ENCODE data around the gene RPS15. TPM values are rescaled to one million over a fixed set of nuclear protein-coding genes. Genes with fewer than 3 reads are reported as not detected.
"Not testable (repeated sequence)": the region's sequence is repeated elsewhere in the genome, so short reads cannot be mapped to it uniquely, and the experiment has no call there.

The RPS15 gene
- polyA plus RNA-seq, 5 donors = 535 to 1,164 (median 663) TPM

DNA sequence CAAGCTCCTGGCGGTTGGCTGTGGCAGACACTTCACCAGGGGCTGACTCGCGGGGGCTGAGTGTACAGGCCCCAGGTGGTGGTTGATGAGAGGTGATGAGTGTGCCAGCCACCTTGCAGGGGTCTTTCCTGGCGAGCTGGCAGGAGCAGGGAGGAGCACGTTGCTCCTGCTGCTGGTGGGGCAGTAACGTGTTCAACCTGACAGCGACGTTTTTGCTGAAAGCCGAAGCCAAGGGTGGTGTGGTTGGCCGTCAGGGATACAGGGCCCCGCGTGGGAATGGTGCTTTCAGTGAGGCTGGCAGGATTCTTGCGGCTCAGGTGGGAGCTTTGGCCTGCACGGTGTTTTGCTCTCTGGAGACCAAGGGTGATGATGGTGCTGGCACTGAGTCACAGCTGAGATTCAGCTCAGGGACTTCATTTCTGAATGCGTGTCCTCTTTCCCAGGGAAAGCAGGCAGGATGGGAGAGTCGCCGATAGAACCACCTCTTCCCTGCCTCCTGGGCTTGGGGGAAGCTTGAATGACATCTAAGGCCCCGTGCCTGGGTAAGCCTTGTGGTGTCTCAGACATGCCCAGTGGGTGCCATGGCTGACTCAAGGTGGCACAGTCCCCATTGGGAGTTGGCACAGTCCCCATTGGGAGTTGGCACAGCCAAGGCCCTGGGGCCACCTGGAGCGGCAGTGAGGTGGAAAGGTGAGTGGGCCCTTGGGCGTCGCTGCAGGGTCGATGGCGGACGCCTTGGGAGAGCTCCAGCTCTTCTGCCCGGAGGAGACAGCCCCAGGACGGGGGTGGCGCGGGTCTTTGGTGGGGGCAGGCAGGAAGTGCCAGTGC, 22.0 kb upstream of the RPS15 start:
- DNase-seq = no peak

DNA sequence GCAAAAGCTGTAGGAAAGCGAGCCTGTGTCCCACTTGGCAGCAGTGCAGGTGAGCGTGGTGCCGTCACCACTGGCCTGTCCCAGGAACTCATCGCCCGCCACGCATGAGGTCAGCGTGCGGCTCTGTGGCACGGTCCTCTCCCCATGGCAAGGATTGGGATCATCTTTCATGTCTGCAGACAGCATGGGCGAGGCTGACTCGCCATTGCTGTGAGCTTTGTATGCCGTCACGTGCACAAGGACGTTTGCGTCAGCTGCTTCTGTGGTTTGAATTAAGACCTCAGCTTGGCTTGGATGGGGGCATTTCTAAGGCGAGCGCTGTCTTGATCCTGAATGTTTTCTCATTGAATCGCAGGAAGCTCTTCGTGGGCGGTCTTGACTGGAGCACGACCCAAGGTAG, 21.1 kb upstream of the RPS15 start:
- no peak for DNase-seq

DNA sequence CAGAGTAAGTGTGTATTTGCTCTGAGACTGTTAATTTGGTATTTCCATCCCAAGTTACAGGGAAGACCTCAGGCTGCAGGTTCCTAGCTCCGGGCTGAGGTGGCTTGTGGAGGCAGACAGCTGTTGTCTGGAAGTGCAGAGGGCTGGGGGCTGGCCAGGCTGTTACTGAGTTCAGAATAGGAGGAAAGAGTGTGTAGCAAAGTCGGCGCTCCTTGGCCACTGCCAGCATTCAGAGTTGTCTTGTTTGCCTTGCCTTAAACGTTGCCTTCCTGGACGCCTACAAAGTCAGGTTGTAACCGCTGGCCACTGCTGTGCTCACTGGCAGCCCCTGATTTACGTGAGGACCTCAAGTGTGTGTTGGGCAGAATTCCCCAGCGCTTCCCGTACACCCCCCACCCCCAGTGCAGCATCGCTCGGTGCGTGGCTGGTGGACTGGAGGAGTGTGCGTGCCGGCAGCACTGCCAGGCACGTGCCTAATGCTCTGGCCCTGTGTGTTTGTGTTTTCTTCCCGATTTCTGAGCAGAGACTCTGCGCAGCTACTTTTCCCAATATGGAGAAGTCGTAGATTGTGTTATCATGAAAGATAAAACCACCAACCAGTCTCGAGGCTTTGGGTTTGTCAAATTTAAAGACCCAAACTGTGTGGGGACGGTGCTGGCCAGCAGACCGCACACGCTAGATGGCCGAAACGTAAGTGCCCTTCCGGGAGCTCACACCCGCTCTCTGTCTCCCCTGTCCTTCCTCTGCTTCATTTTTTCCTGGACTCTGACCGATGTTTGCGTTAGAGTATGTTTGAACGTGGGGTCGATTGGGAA, 20.3 kb upstream of the RPS15 start:
- no peak for DNase-seq

DNA sequence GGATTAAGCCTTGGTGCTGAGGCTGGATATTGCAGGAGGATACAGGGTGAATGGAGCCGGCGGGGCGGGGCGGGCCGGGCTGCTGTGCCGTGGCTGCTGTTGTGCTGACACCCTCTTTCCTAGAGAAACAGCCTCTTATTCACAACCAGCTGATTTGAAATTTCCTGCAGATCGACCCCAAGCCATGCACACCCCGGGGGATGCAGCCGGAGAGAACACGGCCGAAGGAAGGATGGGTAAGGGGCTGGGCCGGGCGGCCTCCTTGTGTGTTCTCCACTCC, 19.8 kb upstream of the RPS15 start:
- DNase-seq = no peak

DNA sequence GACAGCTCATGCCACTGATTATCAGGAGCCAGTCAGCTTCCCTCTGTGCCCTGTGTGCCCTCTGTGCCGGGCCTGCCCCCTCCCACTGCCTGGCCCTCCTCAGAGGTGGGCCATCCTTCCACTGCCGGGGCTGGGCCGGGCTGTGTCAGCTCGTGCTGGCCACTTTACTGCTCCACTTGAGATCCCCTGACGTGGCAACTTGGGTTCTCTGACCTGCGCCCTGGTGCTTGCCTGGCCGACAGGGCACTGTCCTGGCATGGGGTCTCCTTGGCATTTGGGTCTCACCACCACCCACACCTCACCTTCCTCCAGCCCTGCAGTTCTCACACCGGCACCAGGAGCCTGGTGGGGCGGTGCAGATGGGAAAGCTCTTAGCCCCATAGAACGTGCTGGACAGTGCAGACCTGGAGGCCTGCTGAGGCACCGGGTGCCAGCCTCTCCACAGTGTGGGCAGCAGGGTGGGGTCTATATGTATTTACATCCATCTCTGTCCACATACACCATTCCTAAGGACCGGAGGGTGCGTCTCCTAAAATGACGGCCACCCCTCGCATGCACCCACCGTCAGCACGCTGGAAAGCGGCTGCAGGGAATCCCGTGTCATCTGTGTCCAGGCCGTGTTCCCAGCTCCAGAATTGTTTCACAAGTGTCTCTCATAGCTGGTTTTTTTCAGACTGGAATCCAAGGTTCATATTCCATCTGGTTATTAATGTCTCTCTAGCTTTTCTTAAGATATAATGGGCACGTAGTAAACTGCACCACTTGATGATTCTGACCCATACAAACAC, 19.1 kb upstream of the RPS15 start:
- DNase-seq = no peak

DNA sequence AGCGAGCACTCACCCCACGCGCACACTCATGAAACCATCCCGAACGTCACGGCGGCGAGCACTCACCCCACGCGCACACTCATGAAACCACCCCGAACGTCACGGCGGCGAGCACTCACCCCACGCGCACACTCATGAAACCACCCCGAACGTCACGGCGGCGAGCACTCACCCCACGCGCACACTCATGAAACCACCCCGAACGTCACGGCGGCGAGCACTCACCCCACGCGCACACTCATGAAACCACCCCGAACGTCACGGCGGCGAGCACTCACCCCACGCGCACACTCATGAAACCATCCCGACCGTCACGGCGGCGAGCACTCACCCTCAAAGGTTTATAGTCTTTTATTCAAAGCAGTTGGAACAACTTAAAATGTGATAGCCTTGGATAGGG, 18.1 kb upstream of the RPS15 start:
- not testable (repeated sequence) for DNase-seq

DNA sequence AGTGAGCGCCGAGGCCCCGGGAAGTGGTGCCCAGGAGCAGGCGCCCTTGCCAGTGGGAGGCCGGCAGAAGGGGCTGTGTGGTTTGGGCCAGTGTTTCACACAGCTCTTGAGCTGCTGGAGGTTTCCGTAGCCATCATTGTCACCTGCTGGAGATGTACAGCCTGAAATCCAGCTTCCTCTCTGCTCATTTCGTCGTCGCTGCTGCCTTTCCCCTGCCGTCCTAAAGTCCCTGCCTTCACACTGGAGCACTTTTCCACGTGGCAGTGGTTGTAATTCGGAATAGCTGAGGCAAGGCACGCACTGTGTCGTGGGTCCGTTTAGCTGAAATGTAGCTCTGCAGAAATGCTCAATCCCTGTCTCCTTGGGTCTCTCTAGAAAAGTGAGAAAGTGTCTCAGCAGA, 17.6 kb upstream of the RPS15 start:
- DNase-seq = no peak

DNA sequence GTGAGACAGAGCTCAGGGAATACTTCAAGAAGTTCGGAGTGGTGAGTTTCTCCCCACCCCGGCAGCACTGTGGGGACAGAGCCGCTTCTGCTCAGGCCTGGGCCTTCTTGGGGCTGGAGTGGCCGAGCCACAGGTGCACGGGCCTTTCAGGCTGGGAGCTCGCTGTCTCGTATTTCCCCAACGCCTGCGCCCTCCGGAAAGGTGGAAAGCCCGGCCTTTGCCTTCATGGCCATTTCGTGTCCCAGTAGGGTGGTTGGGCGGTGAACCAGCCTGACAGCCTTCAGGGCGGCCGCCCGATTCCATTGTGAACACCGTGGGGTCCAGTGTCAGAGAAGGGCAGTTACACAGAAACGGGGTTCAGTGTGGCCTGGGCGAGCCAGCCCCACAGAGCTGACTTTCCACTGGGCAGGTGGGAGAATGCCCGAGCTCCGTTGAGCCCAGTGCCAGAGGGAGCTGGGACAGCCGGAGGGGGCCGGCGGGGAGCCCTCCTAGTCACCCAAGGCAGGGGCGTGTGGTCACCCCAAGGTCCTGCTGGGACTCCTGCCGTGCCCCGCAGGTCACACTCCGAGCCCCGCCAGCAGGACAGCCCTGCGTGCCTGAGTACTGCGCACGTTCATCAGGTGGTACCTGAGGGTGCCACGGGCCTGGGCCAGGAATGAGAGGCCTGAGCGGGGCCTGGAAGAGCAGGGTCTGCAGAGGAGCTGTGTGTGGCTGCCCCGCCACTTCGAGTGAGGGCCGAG, 16.8 kb upstream of the RPS15 start:
- DNase-seq = no peak

DNA sequence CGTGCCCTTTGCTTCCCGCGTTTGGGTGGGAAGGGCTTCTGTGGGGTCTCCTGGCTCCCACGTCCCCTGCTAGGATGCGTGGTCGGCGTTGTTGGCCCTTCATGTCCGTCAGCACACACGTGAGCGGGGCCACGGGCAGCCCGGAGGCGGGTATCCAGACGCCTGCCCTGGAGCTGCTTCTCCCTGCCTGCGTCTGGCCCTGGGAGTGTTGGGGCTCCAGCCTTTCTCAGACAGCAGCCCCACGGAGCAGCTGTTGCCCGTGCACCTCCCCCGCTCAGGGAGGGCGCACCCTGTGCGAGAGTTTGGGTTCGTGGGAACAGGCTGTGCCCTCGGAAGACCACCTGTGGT, 16.3 kb upstream of the RPS15 start:
- no peak for DNase-seq

DNA sequence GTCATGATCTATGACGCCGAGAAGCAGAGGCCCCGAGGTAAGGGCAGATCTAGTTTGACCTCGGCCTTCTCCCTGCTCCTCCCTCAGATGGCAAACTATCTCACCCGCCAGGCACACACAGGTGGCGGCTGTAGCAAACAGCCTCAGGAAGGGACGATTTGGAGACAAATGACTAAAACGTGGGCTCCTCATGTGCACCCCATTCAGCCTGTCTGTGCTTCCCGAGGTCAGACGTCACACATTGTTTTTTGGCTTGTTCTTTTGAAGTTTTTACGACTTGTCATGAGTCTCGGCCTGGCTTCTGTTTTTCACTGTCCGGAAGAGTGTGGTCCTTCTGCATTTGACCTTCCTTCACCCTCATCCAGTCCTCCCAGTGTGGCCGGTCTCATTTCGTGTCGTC, 15.8 kb upstream of the RPS15 start:
- no peak for DNase-seq

DNA sequence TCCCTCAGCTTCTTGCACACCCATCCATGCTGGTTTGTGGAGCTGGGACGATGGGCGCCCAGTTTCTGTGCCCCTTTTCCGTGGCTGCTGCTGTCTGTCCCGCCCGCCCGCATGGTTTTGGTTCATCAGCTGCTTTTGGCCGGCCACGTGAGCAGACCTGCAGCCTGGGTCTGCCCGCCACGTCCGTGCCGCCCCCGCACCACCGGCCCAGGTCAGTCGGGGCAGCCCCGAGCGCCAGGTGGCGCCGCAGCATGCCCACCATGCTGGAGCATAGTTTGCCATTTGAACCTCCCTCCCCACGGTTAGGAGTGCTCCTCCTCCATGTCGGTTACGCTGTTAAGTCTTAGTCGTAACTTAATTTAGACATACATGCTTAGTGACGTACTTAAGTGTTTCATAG, 15.3 kb upstream of the RPS15 start:
- no peak for DNase-seq

DNA sequence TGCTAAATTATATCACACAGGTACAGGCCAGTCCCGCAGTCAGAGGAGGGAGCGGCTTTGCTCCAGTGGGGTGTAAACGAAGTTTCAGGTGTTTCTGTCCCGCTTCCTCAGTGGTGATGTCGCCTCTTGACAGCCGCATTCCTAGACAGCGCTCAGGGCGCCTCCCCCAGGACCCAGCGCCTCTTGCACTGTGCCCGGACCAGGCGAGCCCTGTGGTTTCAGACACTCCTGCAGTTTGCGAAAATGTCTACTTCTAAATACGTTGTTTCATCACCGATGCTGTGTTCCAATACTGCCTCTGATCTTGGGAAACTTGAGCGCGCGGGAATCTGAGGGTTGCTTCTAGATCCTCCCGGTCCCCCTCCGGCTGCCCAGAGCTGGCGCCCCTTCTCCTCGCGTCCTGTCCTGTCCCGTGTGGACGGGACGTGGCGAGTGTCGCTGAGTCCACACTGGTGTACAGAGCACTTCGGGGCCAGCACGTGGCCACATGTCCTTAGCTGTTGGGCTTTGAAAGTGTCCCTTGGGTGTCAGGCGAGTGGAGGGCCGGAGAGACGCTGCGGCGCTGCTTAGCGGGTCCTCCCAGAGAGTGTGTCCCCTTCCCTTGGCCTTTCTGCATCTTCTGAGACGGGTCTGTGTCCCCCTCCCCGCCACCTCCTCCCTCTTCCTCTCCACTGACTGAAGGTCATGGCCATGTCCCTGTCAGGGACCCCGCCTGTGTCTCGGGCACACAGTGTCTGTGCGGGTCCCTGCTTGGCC, 14.6 kb upstream of the RPS15 start:
- no peak for DNase-seq

DNA sequence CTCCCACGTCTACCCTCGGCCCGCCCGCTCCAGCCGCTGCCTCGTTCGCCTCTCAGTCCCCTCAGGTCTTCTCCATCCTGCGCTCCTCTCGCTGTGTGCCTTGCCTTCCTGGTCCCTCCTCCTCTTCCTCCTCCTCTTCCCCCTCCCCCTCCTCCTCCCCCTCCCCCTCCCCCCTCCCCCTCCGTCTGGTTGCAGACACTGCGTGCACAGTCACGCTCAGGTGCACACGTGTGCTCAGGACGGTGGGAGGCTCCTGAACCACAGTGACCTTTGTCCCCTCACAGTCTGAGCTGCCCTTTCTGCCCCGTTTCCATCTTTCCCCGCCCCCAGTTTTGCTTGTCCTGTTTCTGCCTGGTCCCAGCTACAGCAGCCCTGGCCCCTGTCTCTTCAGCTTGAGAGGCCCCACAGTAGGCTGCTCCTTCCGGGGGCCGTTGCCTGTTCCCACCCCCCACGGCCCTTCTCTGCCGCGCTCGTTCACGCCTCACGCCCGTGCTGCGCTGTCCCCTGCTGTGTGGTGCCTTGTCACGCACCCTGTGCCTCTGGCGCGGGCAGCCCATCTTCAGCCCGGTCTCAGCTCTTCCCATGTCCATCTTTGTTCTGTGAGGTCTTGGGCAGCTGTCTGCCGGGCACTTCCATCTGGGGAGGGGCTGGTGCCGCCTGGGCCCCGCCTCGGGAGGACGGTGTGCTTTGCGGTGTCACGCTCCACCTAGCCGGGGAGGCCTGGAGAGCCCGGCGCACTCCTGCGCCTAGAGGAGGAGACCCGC, 13.8 kb upstream of the RPS15 start:
- no peak for DNase-seq

DNA sequence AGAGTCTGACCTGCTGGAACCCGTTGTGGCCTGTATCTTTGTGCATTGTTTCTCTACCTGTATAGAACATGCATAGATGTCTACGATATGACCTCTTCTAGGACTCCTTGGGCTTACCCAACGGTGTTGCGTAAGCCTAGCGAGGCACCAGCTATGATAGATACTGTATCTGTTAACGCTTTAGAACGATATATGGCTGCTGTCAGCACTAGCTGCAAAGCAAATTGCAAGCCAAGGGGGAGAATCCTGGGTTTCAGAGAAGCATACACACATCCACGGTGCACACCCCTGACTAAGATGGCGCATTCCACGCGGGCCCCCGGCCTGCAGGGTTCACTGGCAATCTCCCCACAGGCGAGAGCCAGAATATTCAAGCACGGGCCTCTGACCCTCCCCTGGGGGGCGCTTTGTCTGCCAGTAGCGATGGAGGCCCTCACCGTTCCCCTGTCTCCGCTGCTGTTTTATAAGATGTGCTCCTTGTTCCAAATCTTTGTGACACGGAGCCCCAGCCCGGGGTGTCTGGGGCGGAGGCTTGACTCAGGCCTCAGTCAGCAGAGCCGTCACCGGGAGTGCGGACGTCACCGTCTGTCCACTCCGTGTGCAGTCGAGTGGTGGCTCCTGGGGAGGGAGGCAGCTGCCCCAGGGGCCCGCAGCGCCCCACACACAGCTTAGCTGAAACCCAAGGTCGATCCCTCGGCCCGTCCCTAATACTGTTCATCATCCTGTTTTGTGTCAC, 12.9 kb upstream of the RPS15 start:
- no peak for DNase-seq

DNA sequence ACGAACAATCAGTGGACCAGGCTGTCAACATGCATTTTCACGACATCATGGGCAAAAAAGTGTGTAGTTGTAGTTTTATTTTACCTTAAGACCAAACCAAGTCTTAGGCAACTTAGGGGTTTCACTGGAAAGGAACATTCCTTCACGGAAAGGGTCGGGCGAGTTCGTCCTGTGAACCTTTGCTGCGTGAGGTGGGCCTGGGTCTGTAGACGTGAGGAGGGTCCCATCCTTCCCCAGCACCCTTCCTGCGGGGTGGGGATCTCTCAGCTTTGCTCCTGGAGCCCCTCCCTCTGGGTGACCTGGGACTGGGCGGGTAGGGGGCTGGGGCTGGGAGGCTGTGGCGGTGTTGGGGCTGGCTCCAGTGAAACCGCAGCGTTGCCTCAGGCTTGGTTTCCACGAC, 12.3 kb upstream of the RPS15 start:
- DNase-seq = no peak

DNA sequence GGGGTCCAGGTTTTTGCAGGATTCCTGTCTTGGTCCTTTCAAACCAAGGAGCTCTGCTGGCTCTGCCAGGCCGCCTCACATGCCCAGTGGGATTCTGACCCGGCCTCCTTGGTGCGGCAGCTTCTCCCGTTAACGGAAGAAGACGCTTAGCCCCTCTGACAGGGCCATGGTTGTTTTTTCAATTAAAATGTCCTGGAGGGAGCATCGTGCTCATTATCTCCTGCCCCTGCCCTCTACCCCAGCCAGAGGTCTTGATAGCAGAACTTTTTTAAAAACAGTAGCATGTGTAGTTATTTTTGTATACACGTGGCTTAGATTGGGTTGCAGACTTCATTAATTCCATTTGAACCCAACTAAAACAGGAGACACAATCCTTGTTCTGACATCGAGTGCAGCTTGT, 11.5 kb upstream of the RPS15 start:
- no peak for DNase-seq

DNA sequence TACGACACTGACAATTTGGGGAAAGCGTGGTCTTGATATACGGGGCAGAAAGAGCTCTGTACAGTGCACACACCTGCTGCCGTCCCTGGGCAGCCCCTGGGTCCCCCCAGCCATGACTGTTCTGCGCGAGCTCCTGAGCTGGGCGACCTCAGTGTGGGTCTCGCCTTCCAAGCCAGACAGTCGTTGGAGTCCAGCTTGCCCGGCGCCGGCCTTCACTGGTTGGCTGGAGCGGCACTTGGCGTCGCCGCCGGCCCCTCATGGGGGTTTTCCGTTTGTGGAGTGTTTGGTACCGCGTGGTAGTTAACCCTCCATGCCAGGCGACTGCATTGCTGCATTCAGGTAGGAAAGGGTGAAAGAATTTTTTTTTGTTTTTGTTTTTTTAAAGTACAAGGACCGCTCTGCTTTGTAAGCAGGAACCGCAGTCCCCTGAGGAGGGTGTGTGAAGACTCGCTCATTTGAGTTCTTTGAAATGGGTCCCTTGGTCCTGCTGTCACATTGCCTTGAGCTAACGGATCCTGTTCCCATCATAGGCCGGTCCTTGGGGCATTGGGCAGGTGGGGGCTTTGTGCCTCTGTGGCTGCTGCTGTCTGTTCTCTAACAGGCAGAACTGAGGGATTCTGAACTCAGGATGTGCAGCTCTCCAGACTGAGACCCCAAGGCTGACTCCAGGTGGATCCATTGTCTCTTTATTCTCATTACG, 10.8 kb upstream of the RPS15 start:
- no peak for DNase-seq

DNA sequence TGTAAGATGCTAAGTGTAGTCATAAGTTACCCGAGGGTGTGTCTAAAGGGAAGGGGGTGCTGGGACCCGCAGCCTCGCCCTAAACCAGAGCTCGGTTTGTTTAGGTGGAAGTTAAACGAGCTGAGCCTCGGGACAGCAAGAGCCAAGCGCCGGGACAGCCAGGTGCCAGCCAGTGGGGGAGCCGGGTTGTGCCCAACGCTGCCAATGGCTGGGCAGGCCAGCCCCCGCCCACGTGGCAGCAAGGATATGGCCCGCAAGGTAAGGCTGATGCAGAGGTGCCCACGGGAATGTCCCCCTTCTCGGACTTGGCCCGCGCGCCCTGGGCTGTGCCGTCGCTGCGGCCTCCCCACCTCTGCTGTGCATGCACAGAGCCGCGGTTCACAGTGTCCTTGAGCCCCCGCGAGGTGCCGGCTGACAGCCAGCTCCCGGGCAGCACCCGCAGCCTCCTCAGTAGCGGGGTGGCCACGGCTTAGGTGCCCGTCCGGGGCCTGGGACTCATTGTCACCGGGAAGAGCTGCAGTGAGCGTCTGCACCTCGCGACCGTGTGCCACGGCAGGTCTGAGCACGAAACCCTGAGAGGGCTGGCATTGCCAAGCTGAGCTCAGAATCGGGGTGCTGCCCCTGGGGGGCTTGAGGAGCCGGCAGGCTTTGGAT, 9.3 kb upstream of the RPS15 start:
- DNase-seq = no peak

DNA sequence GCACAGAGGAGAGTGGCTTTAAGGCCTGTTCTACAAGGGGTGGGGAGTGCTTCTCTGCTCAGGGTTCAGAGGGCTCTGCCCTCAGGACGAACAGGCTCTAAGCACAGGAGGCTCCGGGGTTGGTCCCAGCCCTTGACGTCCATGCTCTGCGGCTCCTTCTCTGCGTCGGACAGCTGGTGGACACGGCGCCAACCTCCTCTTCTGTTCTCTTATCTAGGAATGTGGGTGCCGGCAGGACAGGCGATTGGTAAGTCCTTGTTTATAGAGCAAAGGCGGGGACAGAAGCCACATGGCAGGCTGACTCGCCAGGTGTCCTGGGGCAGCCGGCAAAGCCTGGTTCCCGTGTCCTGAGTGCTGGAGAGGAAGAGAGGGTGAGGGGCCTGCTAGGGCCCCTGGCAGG, 8.4 kb upstream of the RPS15 start:
- no peak for DNase-seq
